NCI-H1092 (cell line): Measurements from ENCODE around the gene TTC13.
"Not testable (repeated sequence)": the region's sequence is repeated elsewhere in the genome, so short reads cannot be mapped to it uniquely, and the experiment has no call there.

Experiments
- DNase-seq: peaks from one replicate; lab custom pipeline; 2025; lab: John Stamatoyannopoulos, UW

TTC13 gene

GRCh38 chr1:230978491-230979388, at the start of gene TTC13, which contains the start of gene ARV1:
TTC13 (minus strand) TSS chr1:230978861; CDS start chr1:230978830, 31 bp downstream.
ARV1 (plus strand) TSS chr1:230979094; CDS start chr1:230979106, 12 bp downstream.
- peak; percentile 100 for DNase-seq

- DNase-seq, result no peak
Measured at GRCh38 chr1:231027971-231028370, 49.3 kb upstream of the TTC13 start.

GRCh38 chr1:231027136-231027925, 48.7 kb upstream of the TTC13 start:
- no peak for DNase-seq

- DNase-seq, result no peak
Measured at GRCh38 chr1:231026576-231026975, 47.9 kb upstream of the TTC13 start.

- no peak for DNase-seq
Measured at GRCh38 chr1:231023150-231023549, 44.5 kb upstream of the TTC13 start.

- not testable (repeated sequence) for DNase-seq
Measured at GRCh38 chr1:231022543-231022942, 43.9 kb upstream of the TTC13 start.

- no peak for DNase-seq
Measured at GRCh38 chr1:231021540-231022031, 42.9 kb upstream of the TTC13 start.

- no peak for DNase-seq
Measured at GRCh38 chr1:231020816-231021215, 42.2 kb upstream of the TTC13 start.

GRCh38 chr1:231020139-231020601, 41.5 kb upstream of the TTC13 start:
- DNase-seq, result no peak

GRCh38 chr1:231019711-231020110, 41.0 kb upstream of the TTC13 start:
- DNase-seq, result no peak

- DNase-seq, result no peak
Measured at GRCh38 chr1:231016966-231017365, 38.3 kb upstream of the TTC13 start.

GRCh38 chr1:231016234-231016633, 37.6 kb upstream of the TTC13 start:
- DNase-seq, result no peak

- no peak for DNase-seq
Measured at GRCh38 chr1:231013391-231014015, 34.8 kb upstream of the TTC13 start.

- no peak for DNase-seq
Measured at GRCh38 chr1:231011963-231012362, 33.3 kb upstream of the TTC13 start.

GRCh38 chr1:231011360-231011759, 32.7 kb upstream of the TTC13 start:
- DNase-seq, result no peak

GRCh38 chr1:231007535-231007934, 28.9 kb upstream of the TTC13 start:
- DNase-seq, result not testable (repeated sequence)

- no peak for DNase-seq
Measured at GRCh38 chr1:231001892-231002291, 23.2 kb upstream of the TTC13 start.

GRCh38 chr1:231000639-231001038, 22.0 kb upstream of the TTC13 start:
- DNase-seq, result no peak

- DNase-seq, result no peak
Measured at GRCh38 chr1:231000201-231000600, 21.5 kb upstream of the TTC13 start.

- no peak for DNase-seq
Measured at GRCh38 chr1:230994860-230995259, 16.2 kb upstream of the TTC13 start.

- DNase-seq, result peak; percentile 16
Measured at GRCh38 chr1:230992100-230992774, 13.6 kb upstream of the TTC13 start.
